NCI-H2196 (cell line): ENCODE data around the gene OXA1L.
"Not testable (repeated sequence)": the region's sequence is repeated elsewhere in the genome, so short reads cannot be mapped to it uniquely, and the experiment has no call there.

ENCODE experiments used
- DNase-seq: peaks from one replicate; lab custom pipeline; 2025; ENCODE audit not compliant: unreplicated experiment; lab: John Stamatoyannopoulos, UW

OXA1L gene

GRCh38 chr14:22766457-22767322 lies at the start of gene OXA1L:
OXA1L (plus strand) TSS chr14:22766688; CDS start chr14:22766702, 14 bp downstream.
- peak; percentile 98 for DNase-seq

- DNase-seq: no peak
These were observed 48.4 kb upstream of the OXA1L start for GRCh38 chr14:22718091-22718490.

- DNase-seq: no peak
These were observed 45.3 kb upstream of the OXA1L start for GRCh38 chr14:22721213-22721612.

- no peak for DNase-seq
These were observed 42.7 kb upstream of the OXA1L start for GRCh38 chr14:22723815-22724214.

- DNase-seq: not testable (repeated sequence)
These were observed 41.6 kb upstream of the OXA1L start for GRCh38 chr14:22724847-22725246.

- DNase-seq: not testable (repeated sequence)
These were observed 41.1 kb upstream of the OXA1L start for GRCh38 chr14:22725374-22725773.

GRCh38 chr14:22726012-22726411 lies 40.5 kb upstream of the OXA1L start:
- DNase-seq: no peak

- DNase-seq: not testable (repeated sequence)
These were observed 34.4 kb upstream of the OXA1L start for GRCh38 chr14:22732062-22732461.

- no peak for DNase-seq
These were observed 32.7 kb upstream of the OXA1L start for GRCh38 chr14:22733829-22734228.

- DNase-seq: no peak
These were observed 31.4 kb upstream of the OXA1L start for GRCh38 chr14:22735096-22735495.

GRCh38 chr14:22736384-22736783 lies 30.1 kb upstream of the OXA1L start:
- not testable (repeated sequence) for DNase-seq

- no peak for DNase-seq
These were observed 29.4 kb upstream of the OXA1L start for GRCh38 chr14:22737052-22737451.

- no peak for DNase-seq
These were observed 27.1 kb upstream of the OXA1L start for GRCh38 chr14:22739423-22739822.

- DNase-seq: no peak
These were observed 26.5 kb upstream of the OXA1L start for GRCh38 chr14:22740020-22740419.

GRCh38 chr14:22747769-22748168 lies 18.7 kb upstream of the OXA1L start:
- no peak for DNase-seq

GRCh38 chr14:22748206-22748605 lies 18.3 kb upstream of the OXA1L start:
- DNase-seq: no peak

- no peak for DNase-seq
These were observed 17.8 kb upstream of the OXA1L start for GRCh38 chr14:22748631-22749068.

- no peak for DNase-seq
These were observed 14.1 kb upstream of the OXA1L start for GRCh38 chr14:22752422-22752821.

- DNase-seq: no peak
These were observed 12.9 kb upstream of the OXA1L start for GRCh38 chr14:22753586-22753985.

GRCh38 chr14:22757972-22758650 lies 8.4 kb upstream of the OXA1L start:
- not testable (repeated sequence) for DNase-seq

- DNase-seq: no peak
These were observed 4.8 kb upstream of the OXA1L start for GRCh38 chr14:22761734-22762133.

GRCh38 chr14:22764382-22764781 lies 2.1 kb upstream of the OXA1L start:
- DNase-seq: no peak
